GM20000 (cell line): ENCODE measurements around the gene LUC7L3.
"Not testable (repeated sequence)": the region's sequence is repeated elsewhere in the genome, so short reads cannot be mapped to it uniquely, and the experiment has no call there.

ENCODE experiments used
- DNase-seq: peaks from one replicate; pipeline ENCODE4 v3.0.0; 2012; ENCODE audit warnings: low spot score
- TF ChIP-seq, protein P1 (sequence below): IDR thresholded peaks from 2 replicates; pipeline ENCODE4 v1.5.1; 2012; ENCODE audit warnings: mild to moderate bottlenecking, control low read depth; ENCODE audit errors: extremely low read depth, missing control alignments

LUC7L3 gene

DNA sequence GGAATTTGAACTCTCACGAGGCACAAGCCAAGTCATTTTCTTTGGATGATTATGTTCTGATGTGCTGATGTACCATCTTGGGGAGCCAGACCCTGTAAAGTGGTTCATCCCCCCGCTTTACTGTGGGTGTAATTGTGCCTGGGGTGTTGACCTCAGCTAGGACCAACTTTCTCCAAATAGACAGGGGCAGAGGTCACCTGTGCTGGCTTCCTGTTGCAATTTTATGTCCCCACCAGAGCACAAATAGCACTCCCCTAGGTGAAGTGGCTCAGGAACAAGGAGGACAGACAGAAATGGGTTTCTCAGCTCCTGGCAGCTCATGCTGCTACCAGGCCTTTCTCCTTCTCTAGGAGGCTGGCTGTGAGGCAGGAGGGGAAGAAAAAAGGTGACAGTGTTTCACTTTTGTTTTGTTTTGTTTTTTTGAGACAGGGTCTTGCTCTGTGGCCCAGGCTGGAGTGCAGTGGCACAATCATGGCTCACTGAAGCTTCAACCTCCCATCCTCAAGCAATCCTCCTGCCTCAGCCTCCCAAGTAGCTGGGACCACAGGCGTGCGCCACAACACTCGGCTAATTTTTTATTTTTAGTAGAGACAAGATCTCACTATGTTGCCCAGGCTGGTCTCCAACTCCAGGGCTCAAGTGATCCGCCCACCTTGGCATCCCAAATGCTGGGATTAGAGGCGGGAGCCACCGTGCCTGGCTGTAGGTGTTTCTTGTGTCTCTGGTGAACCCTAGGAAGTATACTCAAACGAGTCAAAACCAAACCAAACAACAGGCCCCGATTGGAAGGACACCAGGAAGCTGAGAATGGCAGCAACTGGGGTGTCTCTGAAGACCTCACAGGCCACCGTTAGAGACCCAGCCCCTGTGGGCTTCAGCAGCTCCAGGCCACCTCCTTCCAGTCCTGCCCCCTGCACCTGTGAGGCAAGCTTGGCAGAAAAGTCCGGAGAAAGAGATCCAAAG is 83.5 kb downstream of the LUC7L3 start:
- TF ChIP-seq, protein P1, sequence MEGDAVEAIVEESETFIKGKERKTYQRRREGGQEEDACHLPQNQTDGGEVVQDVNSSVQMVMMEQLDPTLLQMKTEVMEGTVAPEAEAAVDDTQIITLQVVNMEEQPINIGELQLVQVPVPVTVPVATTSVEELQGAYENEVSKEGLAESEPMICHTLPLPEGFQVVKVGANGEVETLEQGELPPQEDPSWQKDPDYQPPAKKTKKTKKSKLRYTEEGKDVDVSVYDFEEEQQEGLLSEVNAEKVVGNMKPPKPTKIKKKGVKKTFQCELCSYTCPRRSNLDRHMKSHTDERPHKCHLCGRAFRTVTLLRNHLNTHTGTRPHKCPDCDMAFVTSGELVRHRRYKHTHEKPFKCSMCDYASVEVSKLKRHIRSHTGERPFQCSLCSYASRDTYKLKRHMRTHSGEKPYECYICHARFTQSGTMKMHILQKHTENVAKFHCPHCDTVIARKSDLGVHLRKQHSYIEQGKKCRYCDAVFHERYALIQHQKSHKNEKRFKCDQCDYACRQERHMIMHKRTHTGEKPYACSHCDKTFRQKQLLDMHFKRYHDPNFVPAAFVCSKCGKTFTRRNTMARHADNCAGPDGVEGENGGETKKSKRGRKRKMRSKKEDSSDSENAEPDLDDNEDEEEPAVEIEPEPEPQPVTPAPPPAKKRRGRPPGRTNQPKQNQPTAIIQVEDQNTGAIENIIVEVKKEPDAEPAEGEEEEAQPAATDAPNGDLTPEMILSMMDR, result no peak
- no peak for DNase-seq

DNA sequence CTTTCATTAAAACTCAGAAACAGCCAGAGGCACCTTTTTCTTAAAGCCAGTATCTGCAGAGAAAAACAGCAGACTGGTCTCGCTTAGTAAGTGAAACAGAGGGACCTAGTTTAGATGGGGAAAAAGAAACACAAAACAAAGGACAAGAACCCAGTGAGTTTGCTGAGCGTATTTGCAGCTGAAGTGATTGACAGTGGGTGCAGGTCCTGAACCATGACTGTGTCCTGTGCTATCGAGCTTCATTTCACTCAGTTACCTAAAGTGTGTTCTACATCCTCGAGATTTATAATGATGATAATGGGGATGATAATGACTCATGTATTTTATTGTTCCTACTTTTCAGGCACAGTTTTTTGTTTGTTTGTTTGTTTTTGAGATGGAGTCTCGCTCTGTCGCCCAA is 84.3 kb downstream of the LUC7L3 start:
- TF ChIP-seq, protein P1, result no peak
- DNase-seq, result no peak

DNA sequence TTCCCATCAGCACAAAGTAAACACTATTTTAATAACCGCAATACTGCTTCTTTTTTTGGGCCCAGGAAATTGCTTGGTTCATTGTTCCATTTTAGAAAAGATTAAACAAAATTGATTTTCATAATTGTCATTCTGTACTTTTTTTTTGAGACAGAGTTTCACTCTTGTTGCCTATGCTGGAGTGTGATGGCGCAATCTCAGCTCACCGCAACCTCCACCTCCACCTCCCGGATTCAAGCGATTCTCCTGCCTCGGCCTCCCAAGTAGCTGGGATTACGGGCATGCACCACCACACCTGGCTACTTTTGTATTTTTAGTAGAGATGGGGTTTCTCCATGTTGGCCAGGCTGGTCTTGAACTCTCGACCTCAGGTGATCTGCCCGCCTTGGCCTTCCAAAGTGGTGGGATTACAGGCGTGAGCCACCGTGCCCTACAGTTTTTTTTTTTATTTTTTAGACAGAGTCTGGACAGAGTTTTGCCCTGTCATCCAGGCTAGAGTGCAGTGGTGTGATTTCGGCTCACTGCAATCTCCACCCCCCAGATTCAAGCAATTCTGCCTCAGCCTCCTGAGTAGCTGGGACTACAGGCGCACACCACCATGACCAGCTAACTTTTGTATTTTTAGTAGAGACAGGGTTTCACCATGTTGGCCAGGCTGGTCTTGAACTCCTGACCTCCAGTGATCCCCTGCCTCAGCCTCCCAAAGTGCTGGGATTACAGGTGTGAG is 85.5 kb downstream of the LUC7L3 start:
- DNase-seq, result not testable (repeated sequence)

DNA sequence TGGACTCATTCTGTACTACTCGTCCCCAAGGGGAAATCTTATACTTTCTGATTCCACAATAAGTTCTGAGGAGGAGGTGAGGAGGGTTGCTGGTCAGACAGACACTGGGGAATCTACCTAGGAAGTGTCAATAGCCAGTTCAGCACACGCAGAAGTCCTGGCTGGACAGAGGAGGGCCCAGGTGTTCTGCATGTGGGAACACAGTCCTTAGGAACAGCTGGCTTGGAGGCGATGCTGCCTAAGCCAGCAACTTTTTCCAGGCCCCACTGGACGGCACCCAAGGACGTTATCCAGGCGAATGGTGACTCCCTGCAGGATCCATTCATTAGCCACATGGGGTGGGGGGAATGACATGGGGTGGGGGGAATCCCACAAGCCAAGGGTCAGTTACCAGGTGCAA is 86.1 kb downstream of the LUC7L3 start:
- TF ChIP-seq, protein P1, result no peak
- no peak for DNase-seq
